Femur (tissue), 1 donor: ENCODE results near the gene ARHGAP6.

Experiments used
- DNase-seq: peaks from one replicate; pipeline ENCODE4 v3.0.0-alpha.2; 2017

The ARHGAP6 gene

GRCh38 chrX:11209798-11210414 is 455.8 kb downstream of the ARHGAP6 start:
- DNase-seq: no peak

GRCh38 chrX:11206716-11207115 is 459.0 kb downstream of the ARHGAP6 start:
- no peak for DNase-seq

- DNase-seq: no peak
Observed at GRCh38 chrX:11205796-11206195, 459.9 kb downstream of the ARHGAP6 start.

- no peak for DNase-seq
Observed at GRCh38 chrX:11197671-11198070, 468.0 kb downstream of the ARHGAP6 start.

- DNase-seq: peak; percentile 36
Observed at GRCh38 chrX:11196476-11196875, 469.2 kb downstream of the ARHGAP6 start.

GRCh38 chrX:11193035-11193469 is 472.7 kb downstream of the ARHGAP6 start:
- no peak for DNase-seq

- no peak for DNase-seq
Observed at GRCh38 chrX:11190745-11191510, 474.8 kb downstream of the ARHGAP6 start.

- DNase-seq: no peak
Observed at GRCh38 chrX:11189097-11189496, 476.6 kb downstream of the ARHGAP6 start.

GRCh38 chrX:11188664-11189063 is 477.1 kb downstream of the ARHGAP6 start:
- DNase-seq: no peak

GRCh38 chrX:11187001-11187400 is 478.7 kb downstream of the ARHGAP6 start:
- no peak for DNase-seq

GRCh38 chrX:11185861-11186260 is 479.9 kb downstream of the ARHGAP6 start:
- DNase-seq: no peak

- DNase-seq: no peak
Observed at GRCh38 chrX:11180571-11180970, 485.1 kb downstream of the ARHGAP6 start.

GRCh38 chrX:11172415-11172814 is 493.3 kb downstream of the ARHGAP6 start:
- no peak for DNase-seq

GRCh38 chrX:11171956-11172355 is 493.8 kb downstream of the ARHGAP6 start:
- DNase-seq: no peak

GRCh38 chrX:11164433-11164832 is 501.3 kb downstream of the ARHGAP6 start:
- no peak for DNase-seq

GRCh38 chrX:11159149-11159548 is 506.6 kb downstream of the ARHGAP6 start:
- no peak for DNase-seq

- DNase-seq: no peak
Observed at GRCh38 chrX:11151799-11152559, 513.7 kb downstream of the ARHGAP6 start.

GRCh38 chrX:11148401-11148800 is 517.3 kb downstream of the ARHGAP6 start:
- DNase-seq: no peak

GRCh38 chrX:11146411-11146810 is 519.3 kb downstream of the ARHGAP6 start:
- no peak for DNase-seq

GRCh38 chrX:11143931-11144678 is 521.6 kb downstream of the ARHGAP6 start:
- peak; percentile 59 for DNase-seq

- no peak for DNase-seq
Observed at GRCh38 chrX:11138498-11139390, 527.0 kb downstream of the ARHGAP6 start.
